Measurements from ENCODE around the gene EVA1B.
A peak's percentile ranks its signal among the peaks of the same experiment; 100 is the strongest.

The EVA1B gene

DNA sequence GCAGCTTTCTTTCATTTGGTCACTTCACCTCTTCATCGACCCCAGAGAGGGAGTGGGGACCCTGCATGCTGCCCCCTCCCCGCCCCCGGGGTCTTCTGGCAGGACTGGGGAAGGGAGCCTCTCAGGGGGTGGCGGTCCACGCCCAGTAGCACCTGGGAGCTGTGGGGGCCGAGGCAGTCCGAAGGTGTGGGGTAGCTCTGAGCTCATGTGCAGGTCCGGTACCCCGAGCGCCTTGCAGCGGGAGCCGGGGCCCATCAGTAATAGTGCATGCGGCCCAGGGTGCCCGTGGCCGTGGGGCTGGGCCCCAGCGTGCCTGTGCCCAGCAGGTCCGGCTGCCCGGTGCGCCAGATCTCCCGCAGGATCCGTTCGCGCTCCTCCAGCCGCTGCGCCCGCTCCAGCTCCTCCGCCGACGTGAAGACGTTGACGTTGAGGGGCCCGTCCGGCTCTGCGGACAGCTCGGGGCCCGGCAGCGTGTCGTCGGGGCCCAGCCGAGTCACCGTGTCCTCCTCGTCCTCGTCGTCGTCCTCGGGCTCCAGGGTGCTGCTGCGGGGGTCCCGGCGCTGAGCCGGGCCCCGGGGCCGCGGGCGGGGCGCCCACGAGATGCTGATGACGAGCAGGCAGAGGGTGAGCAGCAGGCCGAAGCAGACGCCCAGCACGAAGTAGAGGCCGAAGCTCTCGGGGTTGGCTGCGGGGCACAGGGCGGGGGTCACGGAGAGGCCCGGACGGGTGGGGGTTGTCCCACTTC is 1.2 kb downstream of the EVA1B start:
- peak overlapping the region; percentile 87 for H3K4me3 ChIP-seq
- peak overlapping the region; percentile 97 for H3K4me2 ChIP-seq
- H3K9me3 ChIP-seq, result no peaks in the 10 kb centered on the region
- H4K20me1 ChIP-seq, result peaks cover 11% of the 10 kb centered on the region
- peak overlapping the region; percentile 79; the same call in 1 of the 2 replicates for H3K9ac ChIP-seq
- no peaks in the 10 kb centered on the region for H3K27me3 ChIP-seq
- peaks cover 4% of the 10 kb centered on the region; the same call in 1 of the 2 replicates for H3K36me3 ChIP-seq
- no peak for TF ChIP-seq Cebpa-rat (IDR thresholded peaks at IDR 0.05)
- H3K4me1 ChIP-seq, result peaks cover 53% of the 10 kb centered on the region
- H3K27ac ChIP-seq, result no peak overlapping the region

DNA sequence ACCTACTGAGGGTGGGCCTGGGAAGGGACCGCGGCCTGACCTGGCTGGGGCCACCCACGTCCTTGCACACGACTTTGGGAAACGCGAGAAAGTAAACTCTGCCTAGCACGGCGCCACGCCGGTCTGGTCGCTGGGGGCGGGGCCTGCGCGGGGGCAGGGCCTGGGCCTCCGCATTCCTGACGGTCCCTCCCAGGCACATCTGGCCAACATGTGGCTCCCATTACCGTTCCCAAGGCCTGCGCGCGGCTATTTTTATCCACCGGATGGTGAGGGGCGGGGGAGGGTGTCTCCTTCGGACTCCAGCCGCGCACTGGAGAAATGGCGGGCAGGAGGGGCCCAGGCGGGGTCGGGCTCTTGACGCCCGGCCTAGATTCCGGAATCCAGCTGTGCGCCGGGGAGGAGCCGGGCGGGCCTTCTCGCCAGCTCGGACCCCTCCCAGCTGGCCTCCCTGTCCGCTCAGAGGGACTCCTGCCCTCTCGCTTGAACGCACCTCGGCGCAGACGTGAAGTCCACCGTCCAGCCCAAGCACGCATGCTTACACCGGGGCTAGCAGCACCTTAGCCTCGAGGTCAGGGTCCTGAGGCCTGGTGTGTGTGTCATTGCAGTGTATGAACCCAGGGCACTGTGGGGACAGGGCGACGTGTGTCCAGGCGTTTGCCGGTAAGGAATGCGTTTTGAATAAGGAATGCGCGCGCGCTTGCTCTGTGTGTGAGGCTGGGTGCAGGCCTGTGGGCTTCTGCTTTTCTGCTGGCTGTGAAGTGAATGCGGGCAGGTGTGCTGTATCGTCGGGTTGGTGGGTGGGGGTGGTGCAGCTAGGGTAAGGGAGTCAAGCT is 2.1 kb downstream of the EVA1B start:
- H4K20me1 ChIP-seq, result peaks cover 11% of the 10 kb centered on the region
- peaks cover 9% of the 10 kb centered on the region; the same call in 1 of the 2 replicates for H3K36me3 ChIP-seq
- H3K9me3 ChIP-seq, result no peaks in the 10 kb centered on the region
- H3K4me3 ChIP-seq, result peak overlapping the region; percentile 61
- H3K4me1 ChIP-seq, result peaks cover 47% of the 10 kb centered on the region
- peak overlapping the region; percentile 50 for H3K27ac ChIP-seq
- peak overlapping the region; percentile 47; the same call in 1 of the 2 replicates for H3K9ac ChIP-seq
- peak overlapping the region; percentile 97 for H3K4me2 ChIP-seq
- TF ChIP-seq Cebpa-rat (IDR thresholded peaks at IDR 0.05), result no peak
- no peaks in the 10 kb centered on the region for H3K27me3 ChIP-seq

GRCh38 chr1:36320767-36321118 is 2.7 kb downstream of the EVA1B start:
- H3K36me3 ChIP-seq, result peaks cover 9% of the 10 kb centered on the region; the same call in 1 of the 2 replicates
- no peak for TF ChIP-seq Cebpa-rat (IDR thresholded peaks at IDR 0.05)
- no peaks in the 10 kb centered on the region for H3K27me3 ChIP-seq
- peaks cover 44% of the 10 kb centered on the region for H3K4me1 ChIP-seq
- H4K20me1 ChIP-seq, result peaks cover 11% of the 10 kb centered on the region
- peak overlapping the region; percentile 97 for H3K4me2 ChIP-seq
- H3K9me3 ChIP-seq, result no peaks in the 10 kb centered on the region
- H3K4me3 ChIP-seq, result peak overlapping the region; percentile 61
- peak overlapping the region; percentile 47; the same call in 1 of the 2 replicates for H3K9ac ChIP-seq
- peak overlapping the region; percentile 50 for H3K27ac ChIP-seq

GRCh38 chr1:36320291-36320761 is 3.1 kb downstream of the EVA1B start:
- no peaks in the 10 kb centered on the region for H3K9me3 ChIP-seq
- H3K27me3 ChIP-seq, result no peaks in the 10 kb centered on the region
- peak overlapping the region; percentile 97 for H3K4me2 ChIP-seq
- H3K27ac ChIP-seq, result peak overlapping the region; percentile 50; the same call in 1 of the 2 replicates
- H4K20me1 ChIP-seq, result peaks cover 11% of the 10 kb centered on the region
- H3K4me3 ChIP-seq, result peak overlapping the region; percentile 61
- H3K36me3 ChIP-seq, result peaks cover 9% of the 10 kb centered on the region; the same call in 1 of the 2 replicates
- H3K9ac ChIP-seq, result no peak overlapping the region
- peaks cover 44% of the 10 kb centered on the region for H3K4me1 ChIP-seq
- TF ChIP-seq Cebpa-rat (IDR thresholded peaks at IDR 0.05), result no peak

DNA sequence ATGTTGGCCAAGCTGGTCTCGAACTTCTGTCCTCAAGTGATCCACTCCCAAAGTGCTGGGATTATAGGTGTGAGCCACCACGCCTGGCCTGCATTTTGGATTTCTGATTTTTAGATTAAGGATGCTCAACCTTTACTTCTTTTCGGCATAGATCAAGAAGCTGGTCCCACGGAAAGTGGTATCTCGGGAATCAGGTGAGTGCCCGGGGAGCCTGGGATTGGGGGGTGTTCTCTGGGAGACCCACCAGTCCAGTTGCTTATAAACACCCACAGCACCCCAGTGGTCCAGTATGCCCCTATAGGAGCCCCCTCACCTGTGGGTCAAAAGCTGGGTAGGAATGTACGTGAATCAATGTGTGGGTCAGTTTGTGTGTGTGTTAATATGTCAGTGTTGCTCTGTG is 14.0 kb downstream of the EVA1B start:
- Histone ChIP-seq H3K27ac (no peak overlapping the region), H3K4me3 (no peak overlapping the region), H3K27me3 (no peaks in the 10 kb centered on the region), H3K9ac (no peak overlapping the region), H3K4me1 (peaks cover 34% of the 10 kb centered on the region), H3K4me2 (no peak overlapping the region), H4K20me1 (peaks cover 19% of the 10 kb centered on the region), H3K36me3 (peaks cover 8% of the 10 kb centered on the region), H3K9me3 (no peaks in the 10 kb centered on the region)
- TF ChIP-seq Cebpa-rat (IDR thresholded peaks at IDR 0.05), result no peak

DNA sequence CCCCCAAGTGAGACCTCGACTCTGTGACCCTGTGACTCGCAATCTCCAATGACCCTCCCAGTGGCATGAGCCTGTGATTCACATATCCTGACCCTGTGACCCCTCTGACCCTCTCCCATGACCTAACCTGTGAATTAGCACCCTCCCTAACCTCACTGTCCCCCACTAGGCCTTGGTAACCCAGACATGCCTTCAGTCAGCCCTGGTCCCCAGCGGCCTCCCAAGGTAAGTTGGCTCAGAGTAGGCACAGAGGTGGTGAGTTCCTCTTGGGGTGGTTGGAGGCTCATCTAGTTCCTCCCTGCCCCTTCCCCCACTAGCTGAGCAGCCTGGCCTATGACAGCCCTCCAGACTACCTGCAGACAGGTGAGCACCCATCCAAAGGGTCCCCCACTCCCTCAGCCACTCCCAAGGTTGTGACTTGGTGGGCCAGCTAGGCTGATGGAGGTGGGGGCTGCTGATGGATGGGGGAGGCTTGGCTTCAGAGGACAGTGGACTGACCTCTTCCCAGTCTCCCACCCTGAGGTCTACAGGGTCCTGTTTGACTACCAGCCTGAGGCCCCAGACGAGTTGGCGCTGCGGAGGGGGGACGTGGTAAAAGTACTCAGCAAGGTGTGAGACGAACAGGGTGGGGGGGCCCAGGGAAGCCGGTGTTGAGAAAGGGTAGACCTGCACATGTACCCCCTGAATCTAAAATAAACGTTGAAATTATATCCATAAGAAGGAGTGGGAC is 15.7 kb downstream of the EVA1B start:
- peaks cover 31% of the 10 kb centered on the region for H3K4me1 ChIP-seq
- H3K27ac ChIP-seq, result no peak overlapping the region
- H3K36me3 ChIP-seq, result peaks cover 22% of the 10 kb centered on the region
- no peaks in the 10 kb centered on the region for H3K9me3 ChIP-seq
- H3K9ac ChIP-seq, result peak overlapping the region; percentile 64
- peak overlapping the region; percentile 79 for H3K4me3 ChIP-seq
- no peak for TF ChIP-seq Cebpa-rat (IDR thresholded peaks at IDR 0.05)
- peak overlapping the region; percentile 96 for H3K4me2 ChIP-seq
- no peaks in the 10 kb centered on the region for H3K27me3 ChIP-seq
- peaks cover 31% of the 10 kb centered on the region for H4K20me1 ChIP-seq

- Histone ChIP-seq H3K4me3 (peak overlapping the region; percentile 79), H3K9me3 (no peaks in the 10 kb centered on the region), H3K4me1 (peaks cover 31% of the 10 kb centered on the region), H3K27me3 (no peaks in the 10 kb centered on the region), H3K36me3 (peaks cover 30% of the 10 kb centered on the region), H3K4me2 (peak overlapping the region; percentile 96), H3K9ac (peak overlapping the region; percentile 76), H3K27ac (no peak overlapping the region), H4K20me1 (peaks cover 39% of the 10 kb centered on the region)
- TF ChIP-seq Cebpa-rat (IDR thresholded peaks at IDR 0.05), result no peak
Measured at GRCh38 chr1:36306902-36307456, 16.5 kb downstream of the EVA1B start.

DNA sequence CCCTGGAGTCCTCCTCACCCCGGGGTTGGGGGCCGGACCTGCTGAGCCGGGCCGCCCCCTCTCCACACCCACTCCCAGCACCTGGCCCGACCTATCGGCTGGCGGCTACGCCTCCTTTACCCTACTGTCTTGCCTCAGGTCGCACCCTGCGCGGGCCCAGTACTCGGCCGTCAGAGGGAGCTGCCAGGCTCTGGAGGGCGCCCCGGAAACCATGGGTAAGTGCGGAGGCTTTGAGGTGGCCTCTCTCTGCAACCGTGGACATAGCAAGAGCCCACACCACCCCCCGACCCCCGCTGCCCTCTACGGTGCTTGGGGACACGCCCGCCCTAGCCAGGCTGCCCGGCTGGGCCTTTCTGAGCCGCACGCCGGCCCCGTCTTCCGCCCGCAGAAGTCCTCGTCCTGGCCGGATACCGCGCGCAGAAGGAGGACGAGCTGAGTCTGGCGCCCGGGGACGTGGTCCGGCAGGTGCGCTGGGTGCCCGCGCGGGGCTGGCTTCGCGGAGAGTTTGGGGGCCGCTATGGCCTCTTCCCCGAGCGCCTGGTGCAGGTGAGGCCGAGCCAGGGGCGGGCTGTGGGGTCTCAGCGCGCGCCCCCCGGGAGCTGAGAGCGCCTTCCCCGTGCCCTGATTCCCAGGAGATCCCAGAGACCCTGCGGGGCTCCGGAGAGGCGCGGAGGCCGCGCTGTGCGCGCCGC is 17.1 kb downstream of the EVA1B start, which contains the start of gene SH3D21:
TSS of gene SH3D21 (plus strand) at position 159 of the 692 bp plus-strand sequence. CDS start at position 212, 53 bp downstream.
- Histone ChIP-seq H3K36me3 (peaks cover 36% of the 10 kb centered on the region), H3K27ac (peak within 1 kb of the TSS; percentile 59; the same call in 1 of the 2 replicates)

More for the DNA sequence above, 17.1 kb downstream of the EVA1B start, which contains the start of gene SH3D21:
- peak within 1 kb of the TSS; percentile 96 for H3K4me2 ChIP-seq
- H3K9me3 ChIP-seq, result no peaks in the 10 kb centered on the region
- peak within 1 kb of the TSS; percentile 79 for H3K4me3 ChIP-seq
- no peaks in the 10 kb centered on the region for H3K27me3 ChIP-seq
- peak within 1 kb of the TSS; percentile 76 for H3K9ac ChIP-seq
- H4K20me1 ChIP-seq, result peaks cover 42% of the 10 kb centered on the region
- no peak for TF ChIP-seq Cebpa-rat (IDR thresholded peaks at IDR 0.05)
- peaks cover 31% of the 10 kb centered on the region for H3K4me1 ChIP-seq

Measured in BLaER1 (cell line).